ENCODE data around the gene MLC1. TPM values are rescaled to one million over a fixed set of nuclear protein-coding genes. Genes with fewer than 3 reads are reported as not detected.

Gene MLC1
- polyA plus RNA-seq, 4 donors: 0.78 to 1.6 (median 1.2) TPM

- no peak for DNase-seq (ENCODE audit: low read depth in 4 of 4, low spot score in 2 of 4)
Observed at GRCh38 chr22:50040717-50041116, 44.5 kb downstream of the MLC1 start.

DNA sequence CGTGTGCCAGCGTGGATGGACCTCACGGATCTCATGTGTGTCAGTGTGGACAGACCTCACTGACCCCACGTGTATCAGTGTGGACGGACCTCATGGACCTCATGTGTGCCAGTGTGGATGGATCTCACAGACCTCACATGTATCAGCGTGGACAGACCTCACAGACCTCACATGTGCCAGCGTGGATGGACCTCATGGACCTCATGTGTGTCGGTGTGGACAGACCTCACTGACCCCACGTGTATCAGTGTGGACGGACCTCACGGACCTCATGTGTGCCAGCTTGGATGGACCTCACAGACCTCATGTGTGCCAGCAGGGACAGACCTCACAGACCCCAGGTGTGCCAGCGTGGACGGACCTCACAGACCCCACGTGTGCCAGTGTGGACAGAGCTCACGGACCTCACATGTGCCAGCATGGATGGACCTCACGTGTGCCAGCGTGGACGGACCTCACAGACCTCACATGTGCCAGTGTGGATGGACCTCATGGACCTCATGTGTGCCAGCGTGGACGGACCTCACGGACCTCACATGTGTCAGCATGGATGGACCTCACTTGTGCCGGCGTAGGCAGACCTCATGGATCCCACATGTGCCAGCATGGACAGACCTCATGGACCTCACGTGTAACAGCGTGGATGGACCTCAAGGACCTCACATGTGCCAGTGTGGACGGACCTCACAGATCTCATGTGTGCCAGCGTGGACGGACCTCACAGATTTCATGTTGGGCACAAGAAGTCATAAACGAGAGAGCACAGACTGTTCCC, 45.4 kb downstream of the MLC1 start:
- DNase-seq (ENCODE audit: low read depth in 4 of 4, low spot score in 2 of 4): no peak

GRCh38 chr22:50035976-50036724, 49.1 kb downstream of the MLC1 start:
- no peak for DNase-seq (ENCODE audit: low read depth in 4 of 4, low spot score in 2 of 4)

DNA sequence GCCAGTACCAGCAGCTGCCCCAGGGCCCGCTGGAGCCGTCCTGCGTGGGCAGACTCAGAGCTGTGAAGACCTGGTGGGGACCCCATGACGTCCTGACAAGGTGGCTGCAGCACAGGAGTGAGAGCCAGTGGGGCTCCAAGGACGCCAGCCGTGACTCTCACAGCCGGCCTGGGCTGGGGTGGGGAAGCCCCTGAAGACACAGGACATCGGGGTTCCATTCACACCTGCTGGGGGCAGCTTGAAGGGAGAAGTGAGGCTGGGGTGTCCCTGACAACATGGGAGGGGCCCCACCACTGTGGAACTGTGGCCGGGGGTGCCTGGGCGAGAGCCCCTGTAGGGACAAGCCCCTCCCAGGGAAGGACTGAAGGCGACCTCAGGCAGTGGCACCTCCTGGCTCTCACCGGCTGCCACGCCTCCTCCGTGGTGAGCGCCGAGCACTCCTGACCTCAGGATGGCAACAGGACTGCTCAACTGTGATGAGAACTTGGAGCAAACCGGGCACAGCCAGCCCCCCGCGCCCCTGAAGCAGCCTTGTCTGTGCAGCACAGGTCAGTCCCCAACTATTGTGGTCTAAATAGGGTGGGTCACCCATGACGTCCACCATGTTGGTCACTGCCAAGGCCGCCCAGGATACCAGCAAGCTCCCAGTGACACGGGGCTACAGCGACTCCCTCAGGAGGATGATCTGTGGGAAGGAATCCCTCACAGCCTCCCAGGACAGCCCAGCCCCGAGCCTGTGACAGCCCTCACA, 49.9 kb downstream of the MLC1 start:
- no peak for DNase-seq (ENCODE audit: low read depth in 4 of 4, low spot score in 2 of 4)

DNA sequence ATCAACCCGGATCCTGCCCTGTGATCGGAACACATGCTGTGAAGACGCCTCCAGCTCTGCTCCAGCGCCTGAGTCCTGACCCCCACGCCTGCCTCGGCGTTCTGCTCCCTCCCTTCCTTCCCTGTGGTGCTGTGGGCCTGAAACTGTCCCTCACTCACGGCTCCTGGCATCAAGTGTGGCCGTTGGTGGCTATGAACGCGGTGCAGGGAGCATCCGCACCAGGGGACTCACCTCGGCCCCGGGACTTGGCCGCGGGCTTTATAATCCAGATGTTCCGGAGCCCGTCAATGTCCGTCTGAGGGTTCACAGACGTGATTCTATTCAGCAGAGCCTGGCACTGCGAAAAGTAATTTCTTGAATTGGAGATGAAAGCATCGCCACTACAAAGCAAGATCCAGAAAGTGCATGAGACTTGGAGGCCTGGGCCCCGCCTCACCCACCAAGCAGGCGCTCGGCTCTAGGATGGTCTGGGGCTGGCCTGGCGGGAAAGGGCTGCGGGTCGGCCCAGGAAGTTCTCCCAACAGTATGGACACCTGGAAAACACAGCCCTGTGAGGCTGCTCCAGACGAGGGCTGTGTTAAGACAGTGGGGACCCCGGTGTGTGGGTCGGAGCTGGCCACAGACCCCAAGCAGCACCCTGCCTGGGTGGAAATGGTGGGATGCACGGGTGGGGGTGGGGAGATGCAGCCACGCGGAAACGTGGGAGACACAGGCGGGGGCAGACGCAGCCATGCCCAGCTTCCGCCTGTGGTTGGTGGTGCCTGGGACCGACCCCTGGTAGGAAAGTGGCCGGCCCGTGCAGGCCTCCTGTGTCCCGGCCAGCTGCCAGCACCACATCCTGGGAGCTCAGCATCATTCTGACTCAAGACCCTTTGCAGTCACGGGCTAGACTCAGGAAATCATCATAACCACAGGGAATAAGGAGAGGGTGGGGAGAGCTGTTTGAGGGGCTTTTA, 50.8 kb downstream of the MLC1 start:
- no peak for DNase-seq (ENCODE audit: low read depth in 4 of 4, low spot score in 2 of 4)

DNA sequence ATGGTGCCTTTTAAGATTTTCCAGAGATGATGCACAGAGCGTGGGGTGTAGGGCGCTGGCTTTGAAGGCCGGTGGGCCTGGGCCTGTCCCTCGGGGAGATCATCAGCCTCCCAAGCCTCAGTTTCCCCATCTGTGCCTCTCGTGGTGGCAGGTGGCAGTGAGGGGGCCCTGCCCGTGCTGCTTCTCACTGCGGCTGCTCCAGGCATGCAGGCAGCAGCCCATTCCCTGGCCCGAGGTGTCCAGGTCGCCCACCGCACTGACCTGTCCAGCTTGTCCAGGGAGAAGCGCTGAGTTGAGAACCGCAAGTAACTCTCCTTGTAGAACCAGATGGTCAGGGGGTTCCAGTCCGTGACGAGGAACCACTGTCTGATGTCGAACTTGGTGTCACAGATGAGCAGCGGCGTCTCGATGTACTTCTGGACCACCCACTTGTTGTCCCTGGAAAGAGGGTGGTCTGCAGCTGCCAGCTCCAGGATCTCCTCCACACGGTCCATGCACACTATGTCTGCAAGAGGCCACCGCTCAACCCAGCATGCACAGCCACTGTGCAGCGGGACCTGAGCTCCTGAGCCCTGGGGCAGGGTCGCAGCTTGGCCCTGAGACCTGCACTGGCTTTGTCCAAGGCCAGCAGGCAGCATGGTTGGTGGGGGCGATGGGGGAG, 52.2 kb downstream of the MLC1 start:
- no peak for DNase-seq (ENCODE audit: low read depth in 4 of 4, low spot score in 2 of 4)

DNA sequence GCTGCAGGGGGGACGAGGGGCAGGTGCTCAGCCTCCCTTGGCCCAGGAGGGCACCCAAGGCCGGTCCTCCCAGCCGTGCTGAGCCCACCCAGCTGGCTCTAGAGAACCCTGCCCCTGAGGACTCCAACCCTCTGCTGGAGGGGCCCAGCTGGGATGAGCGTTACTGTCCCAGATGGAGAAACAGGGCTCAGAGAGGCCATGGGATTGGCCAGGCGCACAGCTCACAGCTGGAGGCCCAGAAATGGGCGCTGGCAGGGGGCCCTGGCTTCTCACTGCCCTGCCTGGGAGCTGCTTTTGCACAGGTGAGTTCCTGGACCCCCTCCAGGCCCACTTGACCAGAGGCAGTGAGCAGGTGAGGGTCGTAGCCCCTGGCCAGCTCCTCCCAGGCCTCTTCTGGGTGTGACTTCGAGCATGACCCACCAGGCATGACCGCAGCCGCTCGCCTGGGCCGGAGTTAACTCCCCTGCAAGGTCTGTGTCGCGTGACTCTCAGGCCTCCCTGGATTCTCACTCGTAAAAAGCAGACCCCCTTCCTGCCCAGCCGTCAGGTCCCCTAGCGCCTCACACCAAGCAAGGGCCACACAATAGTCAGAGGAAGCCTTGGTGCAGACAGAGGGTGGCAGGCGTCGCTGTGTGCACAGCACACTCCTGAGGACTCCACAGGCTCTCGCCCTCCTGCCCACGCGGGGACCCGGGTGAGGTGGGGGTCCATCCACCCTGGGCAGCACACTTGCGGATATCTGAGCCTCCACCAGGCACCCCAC, 52.9 kb downstream of the MLC1 start:
- DNase-seq (ENCODE audit: low read depth in 4 of 4, low spot score in 2 of 4): no peak

DNA sequence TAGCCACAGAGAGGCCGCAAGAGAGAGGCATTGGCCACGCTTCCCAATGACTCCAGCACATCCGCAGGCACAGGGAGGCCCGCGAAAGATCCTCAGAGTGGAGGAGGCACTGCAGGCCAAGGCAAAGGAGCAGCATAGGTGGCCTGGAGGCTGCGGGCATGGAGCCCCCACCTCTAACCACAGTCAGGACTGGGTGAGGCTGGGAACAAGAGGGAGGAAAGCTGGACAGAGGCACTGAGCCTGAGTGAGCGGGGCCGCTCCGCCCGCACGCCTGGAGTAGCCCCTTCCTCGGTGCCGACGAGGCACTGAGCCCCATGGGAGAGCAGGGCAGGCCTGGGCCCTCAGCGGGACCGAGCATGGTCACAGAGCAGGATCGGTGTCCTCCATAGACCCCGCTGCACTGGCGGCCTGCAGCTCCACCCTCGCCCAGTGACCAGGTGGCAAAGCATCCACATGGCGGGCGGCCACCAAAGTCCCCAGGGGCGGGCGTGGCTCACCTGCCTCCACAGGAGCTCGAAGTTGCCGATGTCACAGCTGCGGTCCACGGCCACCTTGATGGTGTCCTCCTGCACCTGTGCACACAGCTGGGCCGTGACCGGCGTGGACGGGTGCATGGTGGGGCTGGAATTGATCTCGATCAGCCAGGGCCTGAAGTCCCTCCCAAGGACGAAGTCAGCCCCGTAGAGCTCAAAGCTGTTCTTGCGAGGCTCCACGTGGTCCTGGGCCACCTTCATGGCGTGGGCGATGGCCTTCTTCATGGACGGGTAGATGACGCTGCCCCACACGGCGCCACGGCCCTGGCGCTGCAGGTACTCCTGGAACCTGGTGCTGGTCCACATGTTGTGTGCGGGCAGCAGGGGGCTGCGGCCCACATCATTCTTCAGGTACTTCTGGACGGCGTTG, 53.8 kb downstream of the MLC1 start:
- no peak for DNase-seq (ENCODE audit: low read depth in 4 of 4, low spot score in 2 of 4)

DNA sequence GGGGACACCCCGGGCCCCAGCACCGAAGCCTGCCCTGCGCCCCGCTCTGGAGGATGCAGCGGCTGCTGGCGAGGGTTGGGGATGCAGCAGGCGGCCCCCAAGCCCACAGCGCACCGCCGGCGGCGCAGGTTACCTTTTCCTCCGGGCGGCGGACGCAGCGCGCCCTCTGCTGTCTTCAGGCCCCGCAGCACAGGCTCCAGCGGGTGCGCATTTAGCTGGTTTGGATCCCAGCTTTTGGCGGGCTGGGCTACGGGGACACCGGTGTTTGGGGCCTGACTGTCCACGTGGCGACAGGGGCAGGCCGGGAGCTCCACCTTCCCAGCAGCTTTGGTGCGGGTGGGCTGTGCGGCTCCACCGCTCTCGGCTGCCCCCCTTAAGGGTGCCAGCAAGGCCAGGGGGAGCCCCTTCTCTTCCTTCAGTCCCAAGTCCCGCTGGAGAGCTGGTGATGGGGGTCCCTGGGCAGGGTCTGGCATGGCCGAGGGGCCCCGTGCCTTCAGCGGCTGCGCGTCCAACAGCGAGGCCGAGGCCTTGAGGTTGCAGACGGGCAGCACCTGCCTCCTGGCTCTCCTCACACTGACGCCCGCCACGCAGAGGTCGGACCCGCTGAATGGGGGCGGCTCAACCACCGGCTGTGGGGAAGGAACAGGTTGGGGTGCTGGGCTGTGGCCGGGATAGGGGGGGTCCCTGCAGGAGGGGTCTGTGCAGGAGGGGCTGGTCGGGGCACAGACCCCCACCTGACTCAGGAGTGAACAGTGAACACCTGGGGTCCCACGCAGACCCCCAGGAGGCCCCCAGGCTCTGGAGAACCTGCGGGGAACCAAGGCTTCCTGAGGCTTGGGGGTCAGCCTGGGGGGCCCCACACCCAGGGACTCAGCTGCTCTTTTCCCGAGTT, 54.7 kb downstream of the MLC1 start:
- peak in 2 of 4 donors; percentile 34 to 36 for DNase-seq (ENCODE audit: low read depth in 4 of 4, low spot score in 2 of 4)

- DNase-seq (ENCODE audit: low read depth in 4 of 4, low spot score in 2 of 4): no peak
Observed at GRCh38 chr22:50027639-50028537, 57.3 kb downstream of the MLC1 start.

DNA sequence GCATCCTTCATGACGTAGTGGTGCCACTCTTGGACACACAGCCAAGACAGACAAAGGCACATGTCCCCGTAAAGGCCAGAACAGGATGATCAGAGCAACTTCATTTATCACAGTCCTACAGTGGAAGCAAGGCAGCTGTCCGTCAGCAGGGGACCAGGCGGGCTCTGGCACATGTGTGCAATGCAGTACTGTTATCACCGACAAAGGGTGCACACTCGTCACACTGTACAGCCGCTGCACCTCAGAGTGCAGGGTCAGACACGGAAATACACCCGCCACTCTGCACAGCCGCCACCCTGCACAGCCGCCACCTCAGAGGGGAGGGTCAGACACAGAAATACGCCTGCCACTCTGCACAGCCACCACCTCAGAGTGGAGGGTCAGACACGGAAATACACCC, 59.2 kb downstream of the MLC1 start:
- no peak for DNase-seq (ENCODE audit: low read depth in 4 of 4, low spot score in 2 of 4)

GRCh38 chr22:50022171-50022819, 62.9 kb downstream of the MLC1 start:
- no peak for DNase-seq (ENCODE audit: low read depth in 4 of 4, low spot score in 2 of 4)

DNA sequence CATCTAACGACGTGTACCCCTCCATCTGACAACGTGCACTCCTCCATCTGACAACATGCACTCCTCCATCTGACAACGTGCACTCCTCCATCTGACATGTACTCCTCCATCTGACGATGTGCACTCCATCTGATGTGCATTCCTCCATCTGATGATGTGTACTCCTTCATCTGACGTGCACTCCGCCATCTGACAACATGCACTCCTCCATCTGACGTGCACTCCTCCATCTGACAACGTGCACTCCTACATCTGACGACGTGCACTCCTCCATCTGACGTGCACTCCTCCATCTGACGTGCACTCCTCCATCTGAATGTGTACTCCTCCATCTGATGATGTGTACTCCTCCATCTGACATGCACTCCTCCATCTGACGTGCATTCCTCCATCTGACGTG, 64.6 kb downstream of the MLC1 start:
- DNase-seq (ENCODE audit: low read depth in 4 of 4, low spot score in 2 of 4): no peak

DNA sequence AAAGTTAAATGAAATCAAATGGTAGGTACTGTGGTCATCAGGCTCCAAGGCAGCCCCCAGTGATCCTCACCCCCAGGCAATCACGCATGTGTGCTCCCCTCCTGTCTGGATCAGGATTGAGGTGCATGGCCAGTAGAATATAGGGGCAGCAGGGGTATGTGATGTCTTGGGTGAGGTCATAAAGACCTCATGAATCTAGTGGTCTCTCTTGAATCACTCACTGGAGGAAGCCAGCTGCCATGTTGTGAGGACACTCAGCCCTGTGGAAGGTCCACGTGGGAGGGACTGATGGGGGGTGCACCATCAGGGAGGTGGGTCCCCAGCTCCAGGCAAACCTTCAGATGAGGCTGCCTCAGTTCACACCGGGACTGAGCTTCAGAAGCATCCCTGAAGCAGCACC, 65.9 kb downstream of the MLC1 start:
- no peak for DNase-seq (ENCODE audit: low read depth in 4 of 4, low spot score in 2 of 4)

- DNase-seq (ENCODE audit: low read depth in 4 of 4, low spot score in 2 of 4): no peak
Observed at GRCh38 chr22:50018608-50019285, 66.5 kb downstream of the MLC1 start.

Measured in left renal cortex interstitium (tissue), 4 donors.